ENCODE data around the gene GLI1. TPM values are rescaled to one million over a fixed set of nuclear protein-coding genes. Genes with fewer than 3 reads are reported as not detected.

The GLI1 gene
- total RNA-seq, 1 donor from 2014 or later, result 5.8 TPM

- peaks cover 16% of the 10 kb centered on the region for H3K4me1 ChIP-seq (ENCODE audit: insufficient read depth, low read length)
- no peak overlapping the region for H3K4me3 ChIP-seq (ENCODE audit: insufficient read depth, low read depth, low read length)
- Mint-ChIP-seq H3K36me3 (ENCODE audit: low read depth, unreplicated experiment) (peaks cover 12% of the 10 kb centered on the region), H3K27me3 (ENCODE audit: low read depth, unreplicated experiment) (peaks cover 3% of the 10 kb centered on the region), H3K9me3 (ENCODE audit: unreplicated experiment) (no peaks in the 10 kb centered on the region), H3K4me3 (ENCODE audit: unreplicated experiment) (no peak overlapping the region), H3K27ac (ENCODE audit: unreplicated experiment) (peak overlapping the region; percentile 62), H3K4me1 (ENCODE audit: low read depth, unreplicated experiment) (peaks cover 23% of the 10 kb centered on the region)
- peaks cover 6% of the 10 kb centered on the region for H3K27me3 ChIP-seq (ENCODE audit: insufficient read depth, low read length)
- peaks cover 20% of the 10 kb centered on the region for H4K20me1 ChIP-seq (ENCODE audit: insufficient read depth, low read length)
- peaks cover 12% of the 10 kb centered on the region for H3K36me3 ChIP-seq (ENCODE audit: insufficient read depth, low read length)
- DNase-seq (ENCODE audit: low read depth) (no peak), FAIRE-seq (no peak)
- peaks cover 29% of the 10 kb centered on the region for H3K79me2 ChIP-seq (ENCODE audit: insufficient read depth, low read length)
- H2AFZ ChIP-seq (ENCODE audit: low read depth, low read length), result no peak overlapping the region
- no peak overlapping the region for H3K9ac ChIP-seq (ENCODE audit: low read length)
- TF ChIP-seq EZH2 (IDR thresholded peaks at IDR 0.05; ENCODE audit: insufficient read depth, low read length) (no peak), CTCF (IDR thresholded peaks at IDR 0.05; ENCODE audit: insufficient read depth, low read depth, low read length) (no peak)
- no peak overlapping the region for H3K4me2 ChIP-seq (ENCODE audit: low read length)
- H3K27ac ChIP-seq (ENCODE audit: low read depth, low read length), result no peak overlapping the region
- no peaks in the 10 kb centered on the region for H3K9me3 ChIP-seq (ENCODE audit: insufficient read depth, low read depth, low read length)
These were observed 26.1 kb downstream of the GLI1 start for GRCh38 chr12:57485695-57486094.

- no peaks in the 10 kb centered on the region for H3K9me3 ChIP-seq (ENCODE audit: insufficient read depth, low read depth, low read length)
- H3K9ac ChIP-seq (ENCODE audit: low read length), result no peak overlapping the region
- TF ChIP-seq EZH2 (IDR thresholded peaks at IDR 0.05; ENCODE audit: insufficient read depth, low read length), result no peak
- TF ChIP-seq CTCF (IDR thresholded peaks at IDR 0.05; ENCODE audit: insufficient read depth, low read depth, low read length), result no peak
- Mint-ChIP-seq H3K4me1 (ENCODE audit: low read depth, unreplicated experiment) (peaks cover 23% of the 10 kb centered on the region), H3K9me3 (ENCODE audit: unreplicated experiment) (no peaks in the 10 kb centered on the region), H3K27me3 (ENCODE audit: low read depth, unreplicated experiment) (no peaks in the 10 kb centered on the region), H3K4me3 (ENCODE audit: unreplicated experiment) (peak overlapping the region; percentile 93), H3K27ac (ENCODE audit: unreplicated experiment) (no peak overlapping the region), H3K36me3 (ENCODE audit: low read depth, unreplicated experiment) (peaks cover 17% of the 10 kb centered on the region)
- no peak for DNase-seq (ENCODE audit: low read depth)
- H3K36me3 ChIP-seq (ENCODE audit: insufficient read depth, low read length), result peaks cover 23% of the 10 kb centered on the region
- peaks cover 33% of the 10 kb centered on the region for H3K79me2 ChIP-seq (ENCODE audit: insufficient read depth, low read length)
- no peak overlapping the region for H3K27ac ChIP-seq (ENCODE audit: low read depth, low read length)
- H4K20me1 ChIP-seq (ENCODE audit: insufficient read depth, low read length), result peaks cover 29% of the 10 kb centered on the region
- H3K4me1 ChIP-seq (ENCODE audit: insufficient read depth, low read length), result peaks cover 16% of the 10 kb centered on the region
- H3K27me3 ChIP-seq (ENCODE audit: insufficient read depth, low read length), result no peaks in the 10 kb centered on the region
- peak overlapping the region; percentile 71 for H2AFZ ChIP-seq (ENCODE audit: low read depth, low read length)
- no peak for FAIRE-seq
- peak overlapping the region; percentile 98 for H3K4me2 ChIP-seq (ENCODE audit: low read length)
- H3K4me3 ChIP-seq (ENCODE audit: insufficient read depth, low read depth, low read length), result no peak overlapping the region
These were observed 27.5 kb downstream of the GLI1 start for GRCh38 chr12:57487055-57487596.

All from astrocyte (in vitro differentiated cells and primary cell).